ENCODE results near the gene RASGRP4.
"Not testable (repeated sequence)": the region's sequence is repeated elsewhere in the genome, so short reads cannot be mapped to it uniquely, and the experiment has no call there.

The RASGRP4 gene

GRCh38 chr19:38425810-38426466 lies at the start of gene RASGRP4:
TSS of gene RASGRP4 (minus strand) at chr19:38426219. CDS start at chr19:38426091, 128 bp downstream.
- DNase-seq: no peak

GRCh38 chr19:38475176-38475575 lies 49.2 kb upstream of the RASGRP4 start:
- no peak for DNase-seq

- no peak for DNase-seq
Observed at GRCh38 chr19:38473201-38473600, 47.2 kb upstream of the RASGRP4 start.

GRCh38 chr19:38472725-38473124 lies 46.7 kb upstream of the RASGRP4 start:
- DNase-seq: not testable (repeated sequence)

GRCh38 chr19:38470788-38471480 lies 44.9 kb upstream of the RASGRP4 start:
- no peak for DNase-seq

- DNase-seq: no peak
Observed at GRCh38 chr19:38469151-38469550, 43.1 kb upstream of the RASGRP4 start.

GRCh38 chr19:38467541-38468525 lies 41.8 kb upstream of the RASGRP4 start:
- DNase-seq: no peak

GRCh38 chr19:38466050-38466449 lies 40.0 kb upstream of the RASGRP4 start:
- DNase-seq: no peak

GRCh38 chr19:38464421-38465082 lies 38.5 kb upstream of the RASGRP4 start:
- no peak for DNase-seq

GRCh38 chr19:38463365-38463764 lies 37.3 kb upstream of the RASGRP4 start:
- DNase-seq: no peak

GRCh38 chr19:38458991-38459390 lies 33.0 kb upstream of the RASGRP4 start:
- DNase-seq: no peak

- DNase-seq: no peak
Observed at GRCh38 chr19:38457690-38458405, 31.8 kb upstream of the RASGRP4 start.

- DNase-seq: no peak
Observed at GRCh38 chr19:38457202-38457601, 31.2 kb upstream of the RASGRP4 start.

- DNase-seq: no peak
Observed at GRCh38 chr19:38455031-38455430, 29.0 kb upstream of the RASGRP4 start.

GRCh38 chr19:38453596-38453995 lies 27.6 kb upstream of the RASGRP4 start:
- DNase-seq: no peak

GRCh38 chr19:38452430-38453366 lies 26.7 kb upstream of the RASGRP4 start:
- DNase-seq: no peak

GRCh38 chr19:38451629-38452028 lies 25.6 kb upstream of the RASGRP4 start:
- no peak for DNase-seq

- DNase-seq: no peak
Observed at GRCh38 chr19:38451036-38451435, 25.0 kb upstream of the RASGRP4 start.

GRCh38 chr19:38449518-38449917 lies 23.5 kb upstream of the RASGRP4 start:
- DNase-seq: no peak

- no peak for DNase-seq
Observed at GRCh38 chr19:38448225-38448624, 22.2 kb upstream of the RASGRP4 start.

- DNase-seq: no peak
Observed at GRCh38 chr19:38445362-38445761, 19.3 kb upstream of the RASGRP4 start.

Data from NCI-H1694 (cell line).